GM15510 (cell line): ENCODE data around the gene LCLAT1.

ENCODE experiments used
- POLR2A ChIP-seq: IDR thresholded peaks from 3 replicates; pipeline ENCODE4 v1.6.1; 2011; ENCODE audit warnings: borderline replicate concordance; ENCODE audit not compliant: insufficient read length; ENCODE audit errors: extremely low read depth

The LCLAT1 gene

DNA sequence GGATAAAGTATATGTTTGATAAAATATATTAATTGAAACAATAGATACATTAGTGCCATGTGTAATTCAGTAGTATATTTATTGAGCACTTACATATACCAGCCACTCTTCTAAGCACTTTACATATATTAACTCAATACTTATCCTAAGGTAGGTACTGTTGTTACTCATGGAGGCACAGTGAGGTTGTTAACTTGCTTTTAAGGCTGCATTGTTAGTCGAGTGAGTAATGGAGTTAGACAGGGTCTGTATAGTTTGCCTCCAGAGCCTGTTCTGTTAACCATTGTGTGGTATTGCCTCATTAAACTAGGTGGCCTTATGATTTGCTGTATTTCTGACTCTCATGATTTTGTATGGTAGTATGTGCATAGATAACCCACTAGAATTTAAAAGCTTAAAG lies 44.2 kb downstream of the LCLAT1 start:
- no peak for TF ChIP-seq POLR2A

DNA sequence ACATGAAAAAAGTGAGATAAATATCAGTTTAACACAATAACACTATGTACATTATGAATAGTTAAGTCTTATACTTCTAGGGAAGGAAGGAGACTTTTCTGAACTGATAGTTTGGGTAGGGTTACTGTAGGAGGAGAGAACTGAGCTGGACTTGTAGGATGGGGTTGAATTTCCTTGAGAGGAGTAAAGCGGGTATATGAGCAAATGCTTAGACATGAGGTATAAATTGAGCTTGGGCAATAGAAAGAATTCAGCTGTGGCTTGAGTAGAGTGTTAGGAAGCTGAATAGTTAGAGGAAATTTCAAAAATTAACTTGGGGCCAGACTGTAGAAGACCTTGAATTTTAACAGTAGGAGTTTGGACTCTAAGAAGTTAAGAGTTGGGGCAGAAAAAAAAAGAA lies 45.1 kb downstream of the LCLAT1 start:
- no peak for TF ChIP-seq POLR2A

DNA sequence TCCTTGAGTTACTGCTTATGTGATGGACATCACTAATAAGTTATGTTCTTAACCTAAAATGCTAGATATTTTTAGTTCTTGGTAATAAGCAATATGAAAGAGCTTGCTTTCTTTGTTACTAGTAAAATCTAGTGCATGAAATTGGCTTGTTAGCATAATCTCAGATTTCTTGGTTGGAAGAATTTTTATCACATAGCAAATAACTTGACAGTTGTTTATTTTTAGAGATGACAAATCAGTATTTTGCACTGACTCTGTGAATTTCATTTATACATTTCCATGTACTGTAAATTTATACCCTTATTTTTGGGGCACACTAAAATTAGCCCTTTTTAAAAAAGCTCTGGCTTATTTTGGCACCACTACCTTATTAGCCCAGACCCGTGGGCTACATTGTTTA lies 45.6 kb downstream of the LCLAT1 start:
- TF ChIP-seq POLR2A, result no peak

DNA sequence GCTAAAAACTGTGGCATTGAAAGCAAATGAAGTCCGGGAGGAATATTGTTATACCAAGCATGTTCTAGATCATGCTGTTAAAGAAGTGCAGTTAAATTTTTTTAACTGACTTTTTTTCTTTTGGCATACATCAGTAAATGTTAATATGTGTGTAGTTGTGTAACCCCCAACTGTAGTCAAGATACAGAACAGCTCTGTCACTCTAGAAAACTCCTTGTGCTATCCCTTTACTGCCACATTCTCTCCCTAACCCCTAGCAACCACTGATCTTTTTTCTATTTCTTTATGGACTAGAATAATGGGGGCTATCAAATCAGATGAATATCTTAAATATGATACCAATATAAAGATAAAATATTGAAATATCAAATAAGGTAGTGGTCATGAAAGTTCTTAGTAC lies 46.4 kb downstream of the LCLAT1 start:
- no peak for TF ChIP-seq POLR2A

DNA sequence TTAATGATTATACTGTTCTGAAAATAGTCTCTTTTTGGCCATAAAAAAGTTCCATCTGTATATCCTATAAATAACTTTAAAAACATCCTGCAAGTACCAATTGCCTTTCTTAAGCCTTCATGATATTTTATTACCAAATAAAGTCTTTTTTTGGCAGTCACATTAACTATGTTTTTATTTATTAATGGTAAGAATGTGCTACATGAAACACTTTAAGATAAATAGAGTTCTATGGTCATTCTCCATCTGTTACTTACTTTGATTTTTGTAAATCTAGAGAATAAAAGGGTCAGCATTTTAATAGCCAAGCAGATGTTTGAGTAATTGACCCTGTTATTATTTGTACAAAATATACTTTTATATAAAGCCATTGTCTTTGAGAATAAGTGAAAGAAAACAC lies 52.6 kb downstream of the LCLAT1 start:
- no peak for TF ChIP-seq POLR2A

DNA sequence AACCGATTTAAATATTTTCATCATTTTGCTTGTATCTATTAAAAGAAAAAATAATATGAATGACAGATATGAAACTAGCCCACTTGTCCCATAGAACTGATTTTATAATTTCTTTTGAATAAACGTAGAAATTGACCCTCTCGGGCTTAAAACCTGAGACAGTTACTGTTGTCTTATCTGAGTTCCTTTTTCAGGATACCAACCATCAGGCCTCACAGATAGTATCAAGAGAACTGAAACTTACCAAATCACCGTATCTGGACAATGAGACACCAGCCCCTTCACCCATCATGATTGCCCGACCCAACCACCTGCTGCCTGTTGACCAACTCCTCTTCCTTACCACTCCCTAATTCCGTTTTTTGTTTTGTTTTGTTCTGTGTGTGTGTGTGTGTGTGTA lies 53.7 kb downstream of the LCLAT1 start:
- TF ChIP-seq POLR2A, result no peak

DNA sequence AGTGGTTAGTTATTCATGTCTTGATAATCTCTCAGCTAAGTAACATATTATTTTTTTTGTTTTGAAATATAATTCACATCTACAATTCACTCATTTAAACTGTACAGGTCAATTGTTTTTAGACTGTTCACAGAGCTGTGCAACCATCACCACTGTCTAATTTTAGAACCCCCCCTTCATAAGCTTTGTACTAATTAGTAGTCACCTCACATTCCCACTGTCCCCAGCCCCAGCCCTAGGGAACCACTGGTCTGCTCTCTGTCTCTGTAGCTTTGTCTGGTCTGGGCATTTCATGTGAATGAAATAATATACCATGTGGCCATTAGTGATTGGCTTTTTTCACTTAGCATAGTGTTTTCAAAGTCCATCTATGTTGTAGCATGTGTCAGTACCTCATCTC lies 55.3 kb downstream of the LCLAT1 start:
- TF ChIP-seq POLR2A, result no peak

DNA sequence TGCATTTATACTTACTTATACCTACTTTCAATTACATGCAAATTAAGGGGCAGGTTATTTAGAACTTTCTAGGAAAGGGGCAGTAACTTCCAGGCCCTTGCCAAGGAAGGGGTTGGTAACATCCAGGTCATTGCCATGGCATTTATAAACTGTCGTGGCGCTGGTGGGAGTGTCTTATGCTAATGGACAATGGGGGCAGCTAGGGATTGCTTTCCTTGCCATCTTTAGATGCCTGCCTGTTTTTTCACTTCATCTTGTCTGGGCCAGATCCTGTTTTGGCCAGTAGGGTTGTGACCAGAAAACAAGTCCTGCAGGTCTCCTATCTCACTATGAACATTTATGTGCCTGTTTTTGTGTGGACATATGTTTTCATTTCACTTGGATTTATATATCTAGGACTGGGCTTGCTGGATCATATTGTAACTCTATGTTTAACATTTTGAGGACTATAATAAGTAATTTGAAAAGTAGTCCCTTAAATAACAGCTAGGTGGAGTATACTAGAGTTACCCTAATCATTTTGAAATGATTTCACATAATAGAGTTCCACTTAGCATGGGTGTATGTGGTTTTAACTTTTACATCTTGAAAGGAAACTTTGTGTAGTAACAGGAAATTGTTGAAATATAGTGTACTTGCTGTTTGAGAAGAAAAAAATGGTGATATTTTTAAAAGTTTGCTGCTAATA lies 56.1 kb downstream of the LCLAT1 start:
- TF ChIP-seq POLR2A, result no peak

DNA sequence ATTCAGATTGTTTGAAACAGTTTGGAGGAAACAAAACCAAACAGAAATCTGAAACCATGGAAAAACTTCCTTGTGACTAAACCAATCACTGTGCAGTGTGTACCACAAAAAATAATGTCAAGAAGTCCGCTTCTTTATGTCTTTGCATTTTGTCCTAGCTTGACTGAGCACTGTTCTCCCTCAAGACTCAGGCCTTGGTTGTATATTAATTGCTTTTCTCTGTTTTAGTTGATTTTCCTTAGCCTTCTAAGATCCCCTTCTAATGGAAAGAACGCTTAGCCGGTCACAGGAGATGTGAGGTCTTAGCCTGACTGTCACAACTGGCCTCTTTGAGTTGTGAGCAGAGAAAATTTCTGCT lies 56.6 kb downstream of the LCLAT1 start:
- no peak for TF ChIP-seq POLR2A

DNA sequence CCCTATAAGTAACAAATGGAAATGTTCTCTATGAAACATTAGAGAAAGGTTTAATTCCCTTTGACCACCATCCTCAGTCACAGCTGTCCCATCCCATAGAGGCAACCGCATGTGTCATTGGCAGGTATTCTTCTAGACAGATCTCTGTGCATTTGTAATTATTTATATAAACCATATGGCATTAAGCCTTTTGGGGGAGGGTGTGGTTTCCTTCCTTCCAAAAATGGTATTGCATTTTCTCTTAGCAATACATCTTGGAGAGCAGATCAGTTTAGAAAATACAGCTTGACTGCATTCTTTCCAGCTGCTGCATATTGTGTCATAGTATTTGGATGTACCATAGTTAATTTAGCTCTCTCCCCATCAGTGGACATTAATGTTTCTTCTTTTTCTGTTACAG lies 57.7 kb downstream of the LCLAT1 start:
- TF ChIP-seq POLR2A, result no peak

DNA sequence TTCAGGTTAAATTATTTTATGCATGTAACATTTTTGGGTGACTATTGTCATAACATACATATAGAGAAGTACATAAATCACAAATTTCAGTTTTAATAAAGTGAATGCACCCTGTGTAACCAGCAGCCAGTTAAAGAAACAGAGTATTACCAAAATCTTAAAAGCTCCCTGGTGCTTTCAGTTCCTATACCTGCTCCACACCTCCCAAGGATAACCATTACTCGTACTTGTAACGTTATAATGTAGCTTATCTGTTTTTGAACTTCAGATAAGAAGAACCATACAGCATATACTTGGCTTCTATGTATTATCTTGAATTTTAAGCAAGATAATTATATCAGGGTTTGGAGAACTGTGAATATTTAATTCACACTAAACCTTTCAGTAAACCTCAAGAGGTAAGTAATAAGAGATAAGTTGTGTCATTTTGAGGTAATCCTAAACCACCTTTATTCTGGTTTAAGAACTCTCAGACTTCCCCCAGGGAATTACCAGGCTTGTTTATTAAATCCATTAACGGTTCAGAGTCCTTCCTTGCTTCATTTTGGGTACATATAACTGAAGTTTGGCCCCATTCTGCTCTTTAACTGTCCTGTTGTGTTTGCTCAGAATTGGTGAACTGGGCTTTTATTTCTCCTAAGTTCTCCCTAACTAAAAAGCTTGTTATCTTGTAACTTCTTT lies 58.6 kb downstream of the LCLAT1 start:
- TF ChIP-seq POLR2A, result no peak

DNA sequence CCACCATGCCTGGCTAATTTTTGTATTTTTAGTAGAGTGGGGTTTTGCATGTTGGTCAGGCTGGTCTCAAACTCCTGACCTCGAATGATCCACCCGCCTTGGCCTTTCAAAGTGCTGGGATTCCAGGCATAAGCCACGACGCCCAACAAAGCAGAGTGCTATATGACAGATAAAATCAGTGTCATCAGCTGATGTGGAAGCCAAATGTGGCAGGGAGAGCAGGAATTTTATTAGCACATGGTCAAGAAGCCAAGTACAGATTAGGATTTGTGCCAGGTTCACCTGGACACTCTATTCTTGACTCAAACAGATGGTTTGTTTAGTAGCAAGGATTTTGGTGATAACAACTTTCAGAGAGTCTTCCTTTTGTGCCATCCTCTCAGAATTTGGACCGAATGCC lies 62.7 kb downstream of the LCLAT1 start:
- no peak for TF ChIP-seq POLR2A

DNA sequence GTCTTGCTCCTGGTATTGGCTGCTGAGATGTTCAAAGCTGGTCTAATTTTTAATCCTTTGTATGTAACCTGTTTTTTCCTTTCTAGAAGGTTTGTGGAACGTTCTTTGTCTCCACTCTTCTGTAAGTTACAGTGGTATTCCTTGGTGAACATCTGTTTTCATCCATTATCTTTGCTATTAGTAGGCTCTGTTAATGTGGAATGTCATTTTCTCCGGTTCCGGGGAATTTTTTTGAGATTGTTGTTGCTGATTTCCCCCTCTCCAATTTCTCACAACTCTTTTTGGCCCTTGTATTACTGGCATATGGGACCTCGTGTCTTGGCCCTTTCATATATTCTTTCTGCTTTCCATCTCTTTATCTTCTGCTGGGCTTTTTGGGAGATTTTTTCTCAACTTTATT lies 63.4 kb downstream of the LCLAT1 start:
- no peak for TF ChIP-seq POLR2A

DNA sequence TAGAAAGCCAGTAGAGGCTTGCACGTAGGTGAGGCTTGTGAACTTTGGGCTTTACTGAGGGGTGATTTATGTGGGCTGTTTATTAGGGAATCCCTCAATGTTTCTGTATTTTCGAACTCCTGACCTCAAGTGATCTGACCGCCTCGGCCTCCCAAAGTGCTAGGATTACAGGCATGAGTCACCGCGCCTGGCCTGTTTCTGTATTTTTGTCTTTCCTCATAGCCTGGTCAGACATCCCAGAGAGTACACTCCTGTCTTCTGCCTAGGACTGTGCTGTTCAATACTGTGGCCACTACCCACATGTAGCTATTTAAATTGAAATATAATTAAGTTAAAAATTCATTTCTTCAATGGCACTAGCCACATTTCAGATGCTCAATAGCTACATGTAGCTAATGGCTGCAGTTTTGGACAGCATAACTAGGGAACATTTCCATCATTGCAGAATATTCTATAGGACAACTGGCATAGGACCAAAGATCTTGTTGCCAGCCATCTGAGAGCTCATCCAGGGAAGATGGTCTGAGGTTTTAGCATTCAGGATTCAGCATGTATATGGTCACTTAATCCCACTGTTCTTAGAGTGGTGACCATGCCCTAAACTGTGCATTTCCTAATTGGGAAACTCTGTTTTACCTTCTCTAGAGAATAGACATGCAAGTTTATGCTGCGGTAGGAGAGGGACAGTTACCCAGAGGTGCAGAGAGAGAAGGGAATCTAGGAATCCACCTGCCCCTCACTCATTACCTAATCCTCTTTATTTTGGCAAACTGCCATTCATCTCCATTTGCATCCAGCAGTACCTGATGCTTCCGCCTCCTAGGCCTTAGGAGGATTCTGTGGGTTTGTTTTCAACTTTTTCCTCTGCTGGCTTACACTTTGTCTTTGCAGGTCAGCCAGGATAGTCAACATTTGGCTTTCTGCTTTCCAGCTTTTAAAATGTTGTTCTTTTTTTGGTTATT lies 64.4 kb downstream of the LCLAT1 start:
- TF ChIP-seq POLR2A, result no peak

DNA sequence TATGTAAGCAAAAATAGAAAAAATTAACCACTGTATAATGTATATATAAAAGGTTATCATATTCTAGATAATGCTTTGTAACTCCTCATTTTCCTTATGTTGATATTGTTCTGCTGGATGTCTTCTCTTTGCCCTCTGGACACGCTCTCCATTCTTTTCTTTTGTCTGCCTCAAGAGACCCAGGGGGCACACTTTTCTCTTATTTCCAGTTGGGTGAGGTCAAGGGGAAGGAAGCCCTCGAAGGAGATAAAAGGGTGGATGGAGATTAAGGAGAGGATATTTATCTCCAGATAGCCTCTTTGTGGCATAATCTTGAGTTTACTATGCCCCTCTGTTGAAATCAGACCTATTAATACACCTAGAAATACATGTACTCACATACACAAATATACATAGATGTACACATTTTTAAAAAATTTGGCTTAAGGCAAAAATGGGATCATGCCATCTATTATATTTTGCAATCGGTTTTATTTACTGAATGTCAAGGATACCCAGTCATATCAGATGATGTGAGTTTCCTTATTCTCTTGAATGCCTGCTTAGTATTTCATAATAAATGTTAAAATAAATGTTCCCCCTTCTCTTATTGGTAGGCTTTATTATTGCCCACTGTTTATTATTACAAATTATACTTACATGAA lies 65.3 kb downstream of the LCLAT1 start:
- TF ChIP-seq POLR2A, result no peak
